Chondrocyte (in vitro differentiated cells): Measurements from ENCODE around the gene PAX6. TPM values are rescaled to one million over a fixed set of nuclear protein-coding genes. Genes with fewer than 3 reads are reported as not detected.

Experiments
- DNase-seq: peaks from one replicate; pipeline ENCODE4 v3.0.0; 2021; ENCODE audit warnings: mixed read lengths, low spot score
- H3K27ac Mint-ChIP-seq: one replicate; pipeline ENCODE4 v1.8.0; 2021; ENCODE audit warnings: mild to moderate bottlenecking, moderate library complexity, mixed read lengths; ENCODE audit not compliant: unreplicated experiment
- H3K27me3 Mint-ChIP-seq: 2 replicates; pipeline ENCODE4 v1.8.0; 2021; ENCODE audit warnings: low read depth, mixed read lengths
- H3K36me3 Mint-ChIP-seq: 2 replicates; pipeline ENCODE4 v1.8.0; 2021; ENCODE audit warnings: low read depth, mixed read lengths
- H3K4me1 Mint-ChIP-seq: 2 replicates; pipeline ENCODE4 v1.8.0; 2021; ENCODE audit warnings: low read depth, mild to moderate bottlenecking, mixed read lengths
- H3K4me3 Mint-ChIP-seq: one replicate; pipeline ENCODE4 v1.8.0; 2021; ENCODE audit warnings: mild to moderate bottlenecking, moderate library complexity, mixed read lengths; ENCODE audit not compliant: unreplicated experiment
- H3K9me3 Mint-ChIP-seq: 2 replicates; pipeline ENCODE4 v1.8.0; 2021; ENCODE audit warnings: low read depth, mixed read lengths
- total RNA-seq: library from RNA; stranded (reverse); gene quantifications from 3 replicates; pipeline ENCODE4 v1.2.1, GENCODE V29; 2021
- TF ChIP-seq, protein P1 (sequence below): fragments of 200-600 bp; sonication (generic); IDR thresholded peaks from 2 replicates; pipeline ENCODE4 v1.5.0; 2021; ENCODE audit warnings: antibody characterized with exemption, mild to moderate bottlenecking, moderate library complexity

The PAX6 gene
- total RNA-seq, 1 donor from 2014 or later = not detected

DNA sequence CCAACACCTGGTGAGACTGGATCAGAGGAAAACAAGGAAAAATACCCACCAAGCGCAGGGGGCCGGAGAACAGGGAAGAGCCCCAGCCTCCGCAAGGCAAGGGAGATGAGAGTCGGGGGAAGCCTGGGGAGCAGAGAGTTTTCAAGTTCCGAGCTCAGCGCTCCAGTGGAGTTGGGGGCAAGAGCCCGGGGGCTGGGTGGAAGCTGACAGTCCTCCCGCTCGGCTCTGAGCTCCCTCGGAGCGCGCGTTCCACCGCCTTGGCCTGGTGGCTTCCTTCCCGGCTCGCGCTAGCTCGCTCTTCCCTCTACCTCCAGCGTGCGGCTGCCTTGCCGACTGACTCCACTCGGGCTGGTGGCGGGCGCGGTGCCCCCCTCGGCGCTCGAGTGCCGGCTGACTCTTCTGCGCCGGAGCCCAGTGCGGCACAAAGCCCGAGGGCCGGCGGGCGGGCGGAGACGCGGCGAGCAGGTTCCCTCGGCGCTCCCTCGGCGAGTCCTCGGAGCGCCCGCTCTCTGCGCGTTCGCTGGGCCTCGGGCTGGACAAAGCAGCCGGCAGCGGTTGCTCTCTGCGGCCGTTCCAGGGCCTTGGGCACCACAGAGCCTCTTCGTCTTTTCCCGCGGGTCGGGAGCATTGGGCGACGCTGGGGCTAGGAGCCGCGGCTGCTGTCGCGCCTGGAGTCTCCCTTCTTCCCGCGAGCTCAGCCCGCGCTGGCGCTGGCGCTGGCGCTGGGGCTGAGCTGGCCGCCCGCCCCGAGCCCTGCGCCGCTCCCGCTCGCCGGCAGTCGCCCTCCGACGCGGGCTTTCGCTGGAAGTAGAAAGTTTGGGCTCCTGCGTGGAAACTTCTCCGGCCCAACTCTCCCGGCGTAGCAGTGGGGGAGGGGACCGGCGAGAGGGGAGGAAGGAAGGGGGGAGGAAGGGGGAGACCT, 1.0 kb downstream of the PAX6 start:
- TF ChIP-seq, protein P1, sequence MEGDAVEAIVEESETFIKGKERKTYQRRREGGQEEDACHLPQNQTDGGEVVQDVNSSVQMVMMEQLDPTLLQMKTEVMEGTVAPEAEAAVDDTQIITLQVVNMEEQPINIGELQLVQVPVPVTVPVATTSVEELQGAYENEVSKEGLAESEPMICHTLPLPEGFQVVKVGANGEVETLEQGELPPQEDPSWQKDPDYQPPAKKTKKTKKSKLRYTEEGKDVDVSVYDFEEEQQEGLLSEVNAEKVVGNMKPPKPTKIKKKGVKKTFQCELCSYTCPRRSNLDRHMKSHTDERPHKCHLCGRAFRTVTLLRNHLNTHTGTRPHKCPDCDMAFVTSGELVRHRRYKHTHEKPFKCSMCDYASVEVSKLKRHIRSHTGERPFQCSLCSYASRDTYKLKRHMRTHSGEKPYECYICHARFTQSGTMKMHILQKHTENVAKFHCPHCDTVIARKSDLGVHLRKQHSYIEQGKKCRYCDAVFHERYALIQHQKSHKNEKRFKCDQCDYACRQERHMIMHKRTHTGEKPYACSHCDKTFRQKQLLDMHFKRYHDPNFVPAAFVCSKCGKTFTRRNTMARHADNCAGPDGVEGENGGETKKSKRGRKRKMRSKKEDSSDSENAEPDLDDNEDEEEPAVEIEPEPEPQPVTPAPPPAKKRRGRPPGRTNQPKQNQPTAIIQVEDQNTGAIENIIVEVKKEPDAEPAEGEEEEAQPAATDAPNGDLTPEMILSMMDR = no peak
- Mint-ChIP-seq H3K4me3 (peak overlapping the region; percentile 61), H3K4me1 (peaks cover 24% of the 10 kb centered on the region), H3K9me3 (no peaks in the 10 kb centered on the region), H3K36me3 (no peaks in the 10 kb centered on the region), H3K27me3 (peaks cover 73% of the 10 kb centered on the region), H3K27ac (no peak overlapping the region)
- no peak for DNase-seq

DNA sequence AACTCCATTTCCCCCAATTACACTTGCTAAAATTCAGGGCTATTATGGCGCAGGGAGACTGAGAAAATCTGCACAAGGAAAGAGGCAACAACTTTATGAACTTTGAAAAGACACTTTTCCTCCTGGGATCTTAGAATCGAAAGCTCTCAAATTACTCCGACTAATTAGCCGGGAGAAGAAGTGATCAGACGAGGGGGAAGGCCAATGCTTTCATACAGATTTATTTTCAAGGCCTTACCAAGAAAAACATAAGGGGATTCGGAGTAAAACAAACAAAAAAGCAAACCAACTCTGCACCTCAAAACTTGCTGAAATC, 1.6 kb downstream of the PAX6 start:
- H3K4me1 Mint-ChIP-seq = peaks cover 25% of the 10 kb centered on the region

DNA sequence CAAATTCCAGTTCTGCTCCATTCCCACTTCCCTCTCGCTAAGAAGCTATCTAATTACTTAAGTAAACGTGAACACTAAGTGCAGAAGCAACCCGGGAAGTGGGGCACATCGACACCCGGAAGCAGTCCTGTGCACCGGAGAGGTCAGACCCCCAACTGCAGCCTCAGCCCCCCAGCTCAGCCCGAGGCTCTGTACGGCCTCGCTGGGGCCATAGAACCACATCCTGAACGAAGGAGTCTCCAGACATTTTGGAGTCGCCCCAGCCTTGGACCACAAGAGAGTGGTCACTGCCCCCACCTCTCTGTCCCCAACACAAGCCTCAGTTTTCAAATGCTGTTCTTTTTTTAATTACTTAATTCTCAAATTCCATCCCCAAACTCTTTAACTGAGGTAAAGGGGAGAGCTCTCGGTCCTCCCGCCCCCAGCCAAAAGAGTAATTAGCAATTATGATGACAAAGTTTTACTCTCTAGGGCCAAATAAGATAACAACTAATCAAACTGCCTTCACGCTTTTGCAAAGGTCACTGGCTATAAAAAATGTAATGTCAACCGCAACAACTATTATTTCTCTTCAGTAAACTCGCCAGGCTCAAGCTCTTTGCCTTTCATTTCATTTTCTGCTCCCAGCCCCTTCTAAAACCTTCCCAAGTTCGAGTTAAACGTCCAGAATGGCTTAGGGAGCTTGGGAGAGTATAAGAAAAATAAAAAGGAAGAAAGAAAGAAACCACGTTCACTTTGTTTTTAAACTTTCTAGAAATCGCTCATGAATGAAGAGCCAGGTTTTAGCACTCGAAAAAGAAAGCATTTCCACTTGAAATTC, 2.2 kb downstream of the PAX6 start:
- no peak for DNase-seq
- Mint-ChIP-seq H3K9me3 (no peaks in the 10 kb centered on the region), H3K4me3 (no peak overlapping the region), H3K36me3 (no peaks in the 10 kb centered on the region), H3K27me3 (peaks cover 72% of the 10 kb centered on the region), H3K4me1 (peaks cover 30% of the 10 kb centered on the region), H3K27ac (no peak overlapping the region)
- TF ChIP-seq, protein P1 = no peak

More for the DNA sequence above, 1.6 kb downstream of the PAX6 start:
- Mint-ChIP-seq H3K4me3 (peak overlapping the region; percentile 27), H3K27me3 (peaks cover 71% of the 10 kb centered on the region), H3K9me3 (no peaks in the 10 kb centered on the region), H3K36me3 (no peaks in the 10 kb centered on the region), H3K27ac (no peak overlapping the region)
- DNase-seq = no peak
- TF ChIP-seq, protein P1 = no peak

DNA sequence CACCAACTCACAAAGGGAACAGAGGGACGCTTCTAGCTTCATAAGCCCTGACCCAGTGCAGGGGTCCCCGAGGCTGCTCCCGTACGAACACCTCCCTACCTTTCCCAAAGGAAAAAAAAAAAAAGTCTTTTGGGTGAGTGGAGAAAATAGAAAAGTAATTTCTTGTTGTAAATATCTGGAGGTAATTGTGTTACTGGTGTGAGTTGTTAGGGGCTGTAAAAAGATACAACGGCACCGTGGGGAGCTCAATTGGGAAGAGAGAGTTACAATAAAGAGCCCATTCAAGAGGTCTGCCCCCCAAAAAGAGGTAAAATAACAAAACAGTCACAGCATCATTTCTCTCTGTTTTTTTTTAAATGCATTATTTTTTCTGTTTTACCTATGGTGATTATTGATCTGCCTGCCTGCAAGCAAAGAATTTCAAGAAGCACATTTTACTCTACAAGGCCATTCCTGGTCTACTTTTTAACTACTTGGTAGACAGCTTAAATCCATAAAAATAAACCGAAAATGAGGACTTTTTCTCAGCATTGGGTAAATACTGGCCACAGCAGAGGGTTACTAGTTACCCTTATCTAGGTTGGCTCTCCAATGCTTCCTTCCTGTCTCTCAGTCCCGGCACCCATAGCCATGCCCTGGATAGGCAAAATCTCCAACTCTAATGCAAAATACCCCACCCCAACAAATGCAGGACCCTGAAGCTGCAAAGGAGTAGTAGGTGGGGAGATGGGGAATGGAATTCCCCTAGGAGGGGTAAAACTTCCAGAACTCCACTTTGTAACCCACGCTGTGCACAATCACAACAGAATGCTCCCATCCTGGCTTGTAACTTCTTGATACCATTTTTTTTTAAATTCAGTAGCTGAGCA, 3.1 kb downstream of the PAX6 start:
- DNase-seq = no peak
- Mint-ChIP-seq H3K27ac (no peak overlapping the region), H3K27me3 (peaks cover 75% of the 10 kb centered on the region), H3K36me3 (no peaks in the 10 kb centered on the region), H3K4me3 (no peak overlapping the region), H3K9me3 (no peaks in the 10 kb centered on the region), H3K4me1 (peaks cover 30% of the 10 kb centered on the region)
- TF ChIP-seq, protein P1 = no peak
